ENCODE results near the gene UPK1A. TPM values are rescaled to one million over a fixed set of nuclear protein-coding genes. Genes with fewer than 3 reads are reported as not detected.

The UPK1A gene
- not detected for total RNA-seq

GRCh38 chr19:35666251-35666913 lies at the start of gene UPK1A:
Gene UPK1A (plus strand): TSS chr19:35666517. CDS start chr19:35666813, 296 bp downstream.
- Histone ChIP-seq H3K27me3 (peaks cover 0 to 9% of the 10 kb centered on the region in 2 donors), H3K36me3 (no peaks in the 10 kb centered on the region), H3K4me1 (no peaks in the 10 kb centered on the region), H3K27ac (no peak within 1 kb of the TSS), H3K4me3 (no peak within 1 kb of the TSS), H3K9me3 (no peaks in the 10 kb centered on the region)
- no peak for DNase-seq (ENCODE audit: low spot score in 2 of 2)
- intact Hi-C loops (cut with DNase I; ENCODE audit: low total_unique reads), result no loop called here
- TF ChIP-seq POLR2AphosphoS5 (IDR thresholded peaks at IDR 0.05), result no peak
- no peak for TF ChIP-seq CTCF (IDR thresholded peaks at IDR 0.05)
- no peak for TF ChIP-seq POLR2A (IDR thresholded peaks at IDR 0.05)

GRCh38 chr19:35618857-35619256 lies 47.5 kb upstream of the UPK1A start:
- intact Hi-C loops (cut with DNase I; ENCODE audit: low total_unique reads), result no loop called here
- Histone ChIP-seq H3K27me3 (no peaks in the 10 kb centered on the region), H3K27ac (no peak overlapping the region), H3K36me3 (no peaks in the 10 kb centered on the region), H3K4me1 (no peaks in the 10 kb centered on the region), H3K4me3 (no peak overlapping the region), H3K9me3 (no peaks in the 10 kb centered on the region)
- no peak for DNase-seq (ENCODE audit: low spot score in 2 of 2)
- TF ChIP-seq CTCF (IDR thresholded peaks at IDR 0.05) (no peak), POLR2A (IDR thresholded peaks at IDR 0.05) (no peak), POLR2AphosphoS5 (IDR thresholded peaks at IDR 0.05) (no peak)

- Histone ChIP-seq H3K4me1 (no peaks in the 10 kb centered on the region), H3K27me3 (no peaks in the 10 kb centered on the region), H3K9me3 (no peaks in the 10 kb centered on the region), H3K4me3 (no peak overlapping the region), H3K36me3 (no peaks in the 10 kb centered on the region), H3K27ac (no peak overlapping the region)
- intact Hi-C loops (cut with DNase I; ENCODE audit: low total_unique reads), result no loop called here
- no peak for TF ChIP-seq CTCF (IDR thresholded peaks at IDR 0.05)
- TF ChIP-seq POLR2AphosphoS5 (IDR thresholded peaks at IDR 0.05), result no peak
- TF ChIP-seq POLR2A (IDR thresholded peaks at IDR 0.05), result no peak
- no peak for DNase-seq (ENCODE audit: low spot score in 2 of 2)
These were observed 46.9 kb upstream of the UPK1A start for GRCh38 chr19:35619290-35619923.

- TF ChIP-seq POLR2A (IDR thresholded peaks at IDR 0.05) (no peak), CTCF (IDR thresholded peaks at IDR 0.05) (no peak), POLR2AphosphoS5 (IDR thresholded peaks at IDR 0.05) (no peak)
- no peak for DNase-seq (ENCODE audit: low spot score in 2 of 2)
- Histone ChIP-seq H3K9me3 (no peaks in the 10 kb centered on the region), H3K27ac (no peak overlapping the region), H3K4me3 (no peak overlapping the region), H3K27me3 (no peaks in the 10 kb centered on the region), H3K4me1 (no peaks in the 10 kb centered on the region), H3K36me3 (no peaks in the 10 kb centered on the region)
- intact Hi-C loops (cut with DNase I; ENCODE audit: low total_unique reads), result no loop called here
These were observed 46.3 kb upstream of the UPK1A start for GRCh38 chr19:35620001-35620400.

GRCh38 chr19:35621708-35622107 lies 44.6 kb upstream of the UPK1A start:
- Histone ChIP-seq H3K27ac (no peak overlapping the region), H3K4me1 (no peaks in the 10 kb centered on the region), H3K4me3 (no peak overlapping the region), H3K27me3 (no peaks in the 10 kb centered on the region), H3K36me3 (no peaks in the 10 kb centered on the region), H3K9me3 (no peaks in the 10 kb centered on the region)
- intact Hi-C loops (cut with DNase I; ENCODE audit: low total_unique reads), result no loop called here
- DNase-seq (ENCODE audit: low spot score in 2 of 2), result no peak
- TF ChIP-seq POLR2AphosphoS5 (IDR thresholded peaks at IDR 0.05) (no peak), POLR2A (IDR thresholded peaks at IDR 0.05) (no peak), CTCF (IDR thresholded peaks at IDR 0.05) (no peak)

Data from breast epithelium (tissue), 4 donors.